Astrocyte (in vitro differentiated cells and primary cell): ENCODE measurements around the gene HNF1B. TPM values are rescaled to one million over a fixed set of nuclear protein-coding genes. Genes with fewer than 3 reads are reported as not detected.

Experiments used
- DNase-seq: peaks from one replicate; pipeline ENCODE4 v3.0.0-alpha.2; 2010; ENCODE audit warnings: low read depth
- FAIRE-seq: peaks from 2 replicates; lab custom pipeline; 2011; peaks lifted over from hg19 to GRCh38; lab: Jason Lieb, UNC
- H2AFZ ChIP-seq: 2 replicates; pipeline ENCODE4 v1.6.0; 2012; ENCODE audit warnings: low read depth, low read length, inconsistent platforms
- H3K27ac ChIP-seq: 2 replicates; pipeline ENCODE4 v1.5.1; 2011; ENCODE audit warnings: low read depth, low read length, inconsistent platforms
- H3K27me3 ChIP-seq: 2 replicates; pipeline ENCODE4 v1.6.0; 2011; ENCODE audit warnings: low read length, inconsistent platforms; ENCODE audit not compliant: insufficient read depth
- H3K36me3 ChIP-seq: 2 replicates; pipeline ENCODE4 v1.5.1; 2011; ENCODE audit warnings: low read length, inconsistent platforms; ENCODE audit not compliant: insufficient read depth
- H3K4me1 ChIP-seq: 2 replicates; pipeline ENCODE4 v1.5.1; 2011; ENCODE audit warnings: low read length, inconsistent platforms; ENCODE audit not compliant: insufficient read depth
- H3K4me2 ChIP-seq: 2 replicates; pipeline ENCODE4 v1.6.0; 2012; ENCODE audit warnings: low read length, inconsistent platforms
- H3K4me3 ChIP-seq: 2 replicates; pipeline ENCODE4 v1.5.1; 2011; ENCODE audit warnings: low read depth, mild to moderate bottlenecking, low read length, inconsistent platforms; ENCODE audit not compliant: insufficient read depth
- H3K79me2 ChIP-seq: 2 replicates; pipeline ENCODE4 v1.6.0; 2012; ENCODE audit warnings: mild to moderate bottlenecking, low read length, inconsistent platforms; ENCODE audit not compliant: insufficient read depth
- H3K9ac ChIP-seq: 2 replicates; pipeline ENCODE4 v1.6.0; 2012; ENCODE audit warnings: mild to moderate bottlenecking, low read length, inconsistent platforms
- H3K9me3 ChIP-seq: 2 replicates; pipeline ENCODE4 v1.5.1; 2012; ENCODE audit warnings: low read depth, mild to moderate bottlenecking, low read length, inconsistent platforms; ENCODE audit not compliant: insufficient read depth
- H4K20me1 ChIP-seq: 2 replicates; pipeline ENCODE4 v1.6.0; 2012; ENCODE audit warnings: low read length, inconsistent platforms; ENCODE audit not compliant: insufficient read depth
- H3K27ac Mint-ChIP-seq: one replicate; pipeline ENCODE4 v1.8.0; 2021; ENCODE audit warnings: mild to moderate bottlenecking, mixed read lengths; ENCODE audit not compliant: unreplicated experiment
- H3K27me3 Mint-ChIP-seq: one replicate; pipeline ENCODE4 v1.8.0; 2021; ENCODE audit warnings: low read depth, mixed read lengths; ENCODE audit not compliant: unreplicated experiment
- H3K36me3 Mint-ChIP-seq: one replicate; pipeline ENCODE4 v1.8.0; 2021; ENCODE audit warnings: low read depth, mixed read lengths; ENCODE audit not compliant: unreplicated experiment
- H3K4me1 Mint-ChIP-seq: one replicate; pipeline ENCODE4 v1.8.0; 2021; ENCODE audit warnings: low read depth, mixed read lengths; ENCODE audit not compliant: unreplicated experiment
- H3K4me3 Mint-ChIP-seq: one replicate; pipeline ENCODE4 v1.8.0; 2021; ENCODE audit warnings: mild to moderate bottlenecking, moderate library complexity, mixed read lengths; ENCODE audit not compliant: unreplicated experiment
- H3K9me3 Mint-ChIP-seq: one replicate; pipeline ENCODE4 v1.8.0; 2021; ENCODE audit warnings: mild to moderate bottlenecking, mixed read lengths; ENCODE audit not compliant: unreplicated experiment
- EZH2 ChIP-seq: IDR thresholded peaks from 2 replicates; pipeline ENCODE4 v1.6.1; 2012; ENCODE audit warnings: mild to moderate bottlenecking, low read length, inconsistent platforms; ENCODE audit not compliant: insufficient read depth
- total RNA-seq: library from RNA; stranded (reverse); gene quantifications from 2 replicates; pipeline ENCODE4 v1.2.1, GENCODE V29; 2021
- TF ChIP-seq, protein P1 (sequence below): IDR thresholded peaks from 2 replicates; pipeline ENCODE4 v1.5.1; 2011; ENCODE audit warnings: low read depth, mild to moderate bottlenecking, inconsistent platforms, low read length, moderate library complexity; ENCODE audit not compliant: insufficient read depth

HNF1B gene
- total RNA-seq, 1 donor from 2014 or later = 15.6 TPM

DNA sequence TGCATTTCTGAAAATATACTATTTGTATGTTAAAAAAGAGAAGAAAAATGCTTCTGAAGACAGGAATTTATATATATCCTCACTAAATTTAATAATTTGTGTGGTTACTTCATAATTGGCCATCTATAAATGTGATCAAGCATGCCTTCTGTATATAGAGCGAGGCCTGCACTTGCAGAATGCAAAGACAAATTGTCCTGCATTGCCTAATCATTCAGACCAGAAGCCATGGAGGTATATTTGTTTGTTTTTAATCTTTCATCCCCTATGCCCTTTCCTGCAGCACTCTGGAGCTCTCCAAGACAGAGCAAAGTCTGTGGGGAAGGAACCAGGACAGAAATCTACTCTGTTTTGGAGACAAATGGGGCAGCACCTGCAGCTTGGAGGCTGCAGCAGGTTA, 77.8 kb downstream of the HNF1B start:
- Histone ChIP-seq H3K9ac (no peak overlapping the region), H3K4me3 (no peak overlapping the region), H3K27me3 (no peaks in the 10 kb centered on the region), H3K79me2 (no peaks in the 10 kb centered on the region), H3K9me3 (no peaks in the 10 kb centered on the region), H4K20me1 (no peaks in the 10 kb centered on the region), H3K4me1 (peaks cover 12% of the 10 kb centered on the region), H3K4me2 (no peak overlapping the region), H3K36me3 (no peaks in the 10 kb centered on the region), H2AFZ (no peak overlapping the region), H3K27ac (no peak overlapping the region)
- H3K4me3 Mint-ChIP-seq = no peak overlapping the region
- no peak for TF ChIP-seq EZH2
- TF ChIP-seq, protein P1, sequence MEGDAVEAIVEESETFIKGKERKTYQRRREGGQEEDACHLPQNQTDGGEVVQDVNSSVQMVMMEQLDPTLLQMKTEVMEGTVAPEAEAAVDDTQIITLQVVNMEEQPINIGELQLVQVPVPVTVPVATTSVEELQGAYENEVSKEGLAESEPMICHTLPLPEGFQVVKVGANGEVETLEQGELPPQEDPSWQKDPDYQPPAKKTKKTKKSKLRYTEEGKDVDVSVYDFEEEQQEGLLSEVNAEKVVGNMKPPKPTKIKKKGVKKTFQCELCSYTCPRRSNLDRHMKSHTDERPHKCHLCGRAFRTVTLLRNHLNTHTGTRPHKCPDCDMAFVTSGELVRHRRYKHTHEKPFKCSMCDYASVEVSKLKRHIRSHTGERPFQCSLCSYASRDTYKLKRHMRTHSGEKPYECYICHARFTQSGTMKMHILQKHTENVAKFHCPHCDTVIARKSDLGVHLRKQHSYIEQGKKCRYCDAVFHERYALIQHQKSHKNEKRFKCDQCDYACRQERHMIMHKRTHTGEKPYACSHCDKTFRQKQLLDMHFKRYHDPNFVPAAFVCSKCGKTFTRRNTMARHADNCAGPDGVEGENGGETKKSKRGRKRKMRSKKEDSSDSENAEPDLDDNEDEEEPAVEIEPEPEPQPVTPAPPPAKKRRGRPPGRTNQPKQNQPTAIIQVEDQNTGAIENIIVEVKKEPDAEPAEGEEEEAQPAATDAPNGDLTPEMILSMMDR = no peak
- no peaks in the 10 kb centered on the region for H3K27me3 Mint-ChIP-seq
- H3K4me1 Mint-ChIP-seq = peaks cover 5% of the 10 kb centered on the region
- no peaks in the 10 kb centered on the region for H3K36me3 Mint-ChIP-seq
- H3K27ac Mint-ChIP-seq = no peak overlapping the region
- H3K9me3 Mint-ChIP-seq = no peaks in the 10 kb centered on the region
- DNase-seq (no peak), FAIRE-seq (no peak)

DNA sequence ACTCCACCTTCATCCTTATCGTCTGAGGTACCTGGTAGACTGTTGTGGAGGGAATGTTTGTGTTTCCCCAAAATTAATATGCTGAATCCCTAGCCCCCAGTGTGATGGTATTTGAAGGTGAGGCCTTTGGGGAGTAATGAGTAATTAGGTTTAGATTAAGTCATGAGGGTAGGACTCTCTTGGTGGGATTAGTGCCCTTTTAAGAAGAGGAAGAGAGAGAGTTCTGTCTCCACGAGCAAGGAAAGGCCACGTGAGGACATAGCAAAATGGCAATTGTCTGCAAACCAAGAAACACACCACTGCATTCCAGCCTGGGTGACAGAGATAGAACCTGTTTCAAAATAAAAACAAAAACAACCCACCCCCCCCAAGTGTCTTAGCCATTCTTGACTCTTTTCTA, 80.6 kb downstream of the HNF1B start:
- H3K4me1 ChIP-seq = no peaks in the 10 kb centered on the region
- no peaks in the 10 kb centered on the region for H3K79me2 ChIP-seq
- H3K9me3 Mint-ChIP-seq = no peaks in the 10 kb centered on the region
- H3K4me1 Mint-ChIP-seq = no peaks in the 10 kb centered on the region
- H3K27me3 ChIP-seq = no peaks in the 10 kb centered on the region
- H3K4me3 Mint-ChIP-seq = no peak overlapping the region
- H3K36me3 ChIP-seq = no peaks in the 10 kb centered on the region
- H3K27me3 Mint-ChIP-seq = peaks cover 6% of the 10 kb centered on the region
- FAIRE-seq = no peak
- H3K27ac ChIP-seq = no peak overlapping the region
- H3K9ac ChIP-seq = no peak overlapping the region
- DNase-seq = no peak
- H3K36me3 Mint-ChIP-seq = no peaks in the 10 kb centered on the region
- H2AFZ ChIP-seq = no peak overlapping the region
- H3K27ac Mint-ChIP-seq = no peak overlapping the region
- H3K9me3 ChIP-seq = no peaks in the 10 kb centered on the region
- H3K4me2 ChIP-seq = no peak overlapping the region
- no peaks in the 10 kb centered on the region for H4K20me1 ChIP-seq
- TF ChIP-seq EZH2 = no peak
- TF ChIP-seq, protein P1 = no peak
- no peak overlapping the region for H3K4me3 ChIP-seq

DNA sequence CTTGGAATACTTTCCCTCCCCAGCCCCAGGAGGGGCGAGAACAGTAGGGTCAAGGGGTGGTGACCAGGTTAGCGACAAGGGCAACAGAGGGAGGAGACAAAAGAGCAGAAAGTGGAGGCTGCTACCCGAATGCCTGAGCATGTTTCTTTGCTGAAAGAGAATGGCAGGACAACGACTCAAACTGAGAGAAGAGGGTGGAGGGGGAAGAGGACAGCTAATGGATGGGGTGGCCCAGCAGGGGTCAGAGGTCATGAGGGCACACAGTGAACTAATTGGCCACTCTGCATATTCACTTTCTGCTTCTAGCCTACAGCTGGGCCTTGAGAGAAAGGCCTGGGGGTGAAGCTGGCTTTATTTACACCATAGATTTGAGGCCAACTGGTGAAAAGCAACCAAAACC, 82.5 kb downstream of the HNF1B start:
- TF ChIP-seq, protein P1 = no peak
- no peak for TF ChIP-seq EZH2
- H3K4me3 Mint-ChIP-seq = no peak overlapping the region
- FAIRE-seq (no peak), DNase-seq (no peak)
- no peaks in the 10 kb centered on the region for H3K36me3 ChIP-seq
- H2AFZ ChIP-seq = no peak overlapping the region
- H3K4me2 ChIP-seq = no peak overlapping the region
- H3K9me3 ChIP-seq = no peaks in the 10 kb centered on the region
- H3K4me1 Mint-ChIP-seq = no peaks in the 10 kb centered on the region
- no peaks in the 10 kb centered on the region for H3K36me3 Mint-ChIP-seq
- H3K9ac ChIP-seq = no peak overlapping the region
- no peak overlapping the region for H3K4me3 ChIP-seq
- no peaks in the 10 kb centered on the region for H3K79me2 ChIP-seq
- no peaks in the 10 kb centered on the region for H3K9me3 Mint-ChIP-seq
- H3K4me1 ChIP-seq = no peaks in the 10 kb centered on the region
- no peaks in the 10 kb centered on the region for H4K20me1 ChIP-seq
- H3K27me3 ChIP-seq = no peaks in the 10 kb centered on the region
- H3K27me3 Mint-ChIP-seq = peaks cover 6% of the 10 kb centered on the region
- no peak overlapping the region for H3K27ac Mint-ChIP-seq
- no peak overlapping the region for H3K27ac ChIP-seq
